ENCODE measurements around the gene CALM3.

DNA sequence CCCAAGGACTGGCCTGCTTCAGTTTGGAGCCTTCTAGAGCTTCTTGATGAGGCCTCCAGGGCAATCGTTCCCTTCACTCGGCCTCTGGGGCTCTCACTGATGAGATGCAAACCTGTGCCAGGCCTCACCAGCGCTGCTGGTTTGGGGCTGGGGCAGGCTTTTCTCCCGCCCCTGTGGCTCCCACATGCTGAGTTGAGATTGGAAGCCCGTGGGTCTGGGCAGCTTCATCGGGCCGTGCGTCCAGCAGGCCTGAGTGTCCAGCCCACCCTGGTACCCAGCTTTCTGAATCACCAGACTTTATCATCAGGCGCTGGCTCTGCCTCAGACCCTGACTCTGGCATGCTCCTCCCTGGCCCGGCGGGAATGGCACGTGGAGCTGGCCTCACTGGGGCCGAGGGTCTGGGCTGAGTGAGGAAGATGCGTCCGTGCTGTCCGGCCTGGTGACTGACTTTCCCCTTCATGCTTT, 4.3 kb downstream of the CALM3 start:
- TF ChIP-seq EP300 (IDR thresholded peaks at IDR 0.05) = no peak
- no peak for TF ChIP-seq POLR2A (IDR thresholded peaks at IDR 0.05)
